SKM-1 (cell line): ENCODE measurements around the gene CCDC7.

Experiments used
- DNase-seq: peaks from one replicate; lab custom pipeline; 2025; ENCODE audit not compliant: unreplicated experiment; lab: John Stamatoyannopoulos, UW

CCDC7 gene

GRCh38 chr10:32923849-32924248 is 477.9 kb downstream of the CCDC7 start:
- DNase-seq: no peak
